Osteocyte (in vitro differentiated cells): ENCODE data around the gene BATF. TPM values are rescaled to one million over a fixed set of nuclear protein-coding genes. Genes with fewer than 3 reads are reported as not detected.

ENCODE experiments used
- DNase-seq: peaks from one replicate; pipeline ENCODE4 v3.0.0; 2021; ENCODE audit warnings: mixed read lengths; ENCODE audit not compliant: unreplicated experiment; ENCODE audit errors: extremely low spot score
- H3K27ac Mint-ChIP-seq: one replicate; pipeline ENCODE4 v1.8.0; 2021; ENCODE audit warnings: mild to moderate bottlenecking, mixed read lengths; ENCODE audit not compliant: unreplicated experiment
- H3K27me3 Mint-ChIP-seq: one replicate; pipeline ENCODE4 v1.8.0; 2021; ENCODE audit warnings: mixed read lengths; ENCODE audit not compliant: unreplicated experiment
- H3K36me3 Mint-ChIP-seq: one replicate; pipeline ENCODE4 v1.8.0; 2021; ENCODE audit warnings: mixed read lengths; ENCODE audit not compliant: unreplicated experiment
- H3K4me1 Mint-ChIP-seq: one replicate; pipeline ENCODE4 v1.8.0; 2021; ENCODE audit warnings: mixed read lengths; ENCODE audit not compliant: unreplicated experiment
- H3K4me3 Mint-ChIP-seq: one replicate; pipeline ENCODE4 v1.8.0; 2021; ENCODE audit warnings: mild to moderate bottlenecking, moderate library complexity, mixed read lengths; ENCODE audit not compliant: unreplicated experiment
- H3K9me3 Mint-ChIP-seq: one replicate; pipeline ENCODE4 v1.8.0; 2021; ENCODE audit warnings: mixed read lengths; ENCODE audit not compliant: unreplicated experiment
- CTCF ChIP-seq: fragments of 200-600 bp; sonication (generic); IDR thresholded peaks from 2 replicates; pipeline ENCODE4 v1.5.0; 2021; ENCODE audit warnings: antibody characterized with exemption, mild to moderate bottlenecking, moderate library complexity
- total RNA-seq: library from RNA; stranded (reverse); gene quantifications from 2 replicates; pipeline ENCODE4 v1.2.1, GENCODE V29; 2021

Gene BATF
- total RNA-seq, 1 donor from 2014 or later: not detected

DNA sequence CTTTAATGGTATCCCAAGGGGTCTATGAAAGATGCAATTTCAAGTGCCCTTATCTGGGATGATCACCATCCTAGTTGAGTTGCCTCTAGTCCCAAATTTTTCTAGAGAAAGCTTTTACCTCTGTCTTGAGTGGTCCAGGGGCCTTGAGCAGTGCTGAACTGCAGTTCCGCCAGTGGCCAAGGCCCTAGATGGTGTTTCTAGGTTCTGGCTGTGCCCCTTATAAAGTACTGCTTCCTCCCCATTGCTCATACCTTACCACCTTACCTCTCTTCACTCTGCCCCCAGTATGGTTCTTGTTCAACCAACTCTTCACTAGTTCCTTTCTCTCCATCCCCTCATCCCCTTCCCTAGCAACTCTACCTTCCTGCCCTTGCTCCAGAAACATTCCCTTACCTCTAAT lies 3.7 kb downstream of the BATF start:
- Mint-ChIP-seq H3K27ac (no peak overlapping the region), H3K27me3 (peaks cover 45% of the 10 kb centered on the region), H3K9me3 (no peaks in the 10 kb centered on the region), H3K4me1 (no peaks in the 10 kb centered on the region), H3K36me3 (no peaks in the 10 kb centered on the region), H3K4me3 (no peak overlapping the region)
- DNase-seq: no peak
- no peak for TF ChIP-seq CTCF

DNA sequence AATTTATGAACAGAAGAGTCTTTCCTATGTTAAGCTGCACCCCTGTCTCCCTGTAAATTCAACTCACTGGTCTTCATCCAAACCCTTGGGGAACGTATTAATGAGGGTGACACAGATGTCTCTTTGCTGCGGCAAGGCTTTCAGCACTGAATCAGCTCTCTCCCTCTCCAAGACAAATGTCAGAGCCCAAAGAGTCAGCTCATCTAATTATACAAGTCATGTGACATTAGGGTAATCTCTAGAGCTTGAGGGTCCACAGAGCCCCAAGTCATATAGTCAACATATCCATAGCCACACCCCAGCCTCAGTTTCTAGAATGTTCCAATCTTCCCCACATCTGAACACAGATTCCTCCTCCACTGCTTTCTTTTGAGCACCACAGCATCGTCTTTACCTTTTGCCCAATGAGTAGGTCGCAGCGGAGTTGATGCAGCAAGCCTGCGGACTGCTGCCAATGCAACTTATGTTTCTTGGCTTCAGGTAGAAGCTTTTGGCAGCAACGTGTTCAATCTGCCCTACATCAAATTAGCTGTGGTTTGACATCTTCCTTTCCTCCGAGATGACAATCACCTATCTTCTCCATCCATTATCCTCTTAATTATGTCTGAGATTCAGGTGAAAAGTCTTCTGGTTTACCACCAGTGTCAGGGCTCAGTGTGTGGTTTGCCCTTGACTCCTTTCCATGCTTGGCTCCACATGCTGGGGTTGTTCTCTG lies 5.3 kb downstream of the BATF start:
- no peaks in the 10 kb centered on the region for H3K4me1 Mint-ChIP-seq
- H3K36me3 Mint-ChIP-seq: no peaks in the 10 kb centered on the region
- peaks cover 40% of the 10 kb centered on the region for H3K27me3 Mint-ChIP-seq
- no peak for DNase-seq
- no peak overlapping the region for H3K27ac Mint-ChIP-seq
- H3K4me3 Mint-ChIP-seq: no peak overlapping the region
- no peak for TF ChIP-seq CTCF
- no peaks in the 10 kb centered on the region for H3K9me3 Mint-ChIP-seq

DNA sequence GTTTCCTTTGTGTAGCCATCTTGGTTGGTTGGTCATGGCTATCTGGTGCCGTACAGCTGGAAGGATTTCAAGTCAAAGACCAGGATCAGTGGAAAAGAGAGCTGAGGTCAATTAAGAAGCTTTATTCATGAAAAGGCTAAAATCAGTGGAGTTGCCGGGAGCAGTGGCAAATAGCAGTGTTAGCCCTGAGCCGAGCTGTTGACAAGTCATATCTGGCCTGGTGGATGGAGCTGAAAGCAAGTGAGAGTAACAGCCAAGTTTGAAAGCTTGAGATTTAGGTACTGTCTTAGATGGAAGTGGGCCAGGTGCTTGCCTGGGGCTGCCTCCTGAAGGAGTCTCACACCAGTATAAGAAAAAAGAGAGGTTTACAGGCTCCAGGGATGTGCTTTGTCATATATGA lies 9.0 kb downstream of the BATF start:
- Mint-ChIP-seq H3K4me1 (peaks cover 4% of the 10 kb centered on the region), H3K27me3 (peaks cover 28% of the 10 kb centered on the region), H3K27ac (no peak overlapping the region), H3K9me3 (no peaks in the 10 kb centered on the region), H3K4me3 (no peak overlapping the region), H3K36me3 (no peaks in the 10 kb centered on the region)
- peak; percentile 38 for DNase-seq
- no peak for TF ChIP-seq CTCF

GRCh38 chr14:75531660-75532317 lies 9.5 kb downstream of the BATF start:
- no peak for TF ChIP-seq CTCF
- Mint-ChIP-seq H3K4me3 (no peak overlapping the region), H3K36me3 (no peaks in the 10 kb centered on the region), H3K4me1 (peaks cover 4% of the 10 kb centered on the region), H3K27ac (no peak overlapping the region), H3K9me3 (no peaks in the 10 kb centered on the region), H3K27me3 (peaks cover 24% of the 10 kb centered on the region)
- DNase-seq: no peak

- no peak for TF ChIP-seq CTCF
- Mint-ChIP-seq H3K27me3 (peaks cover 9% of the 10 kb centered on the region), H3K9me3 (no peaks in the 10 kb centered on the region), H3K27ac (no peak overlapping the region), H3K4me1 (peaks cover 4% of the 10 kb centered on the region), H3K4me3 (no peak overlapping the region), H3K36me3 (no peaks in the 10 kb centered on the region)
- peak; percentile 25 for DNase-seq
Observed at GRCh38 chr14:75533791-75534555, 11.7 kb downstream of the BATF start.
